Stimulated activated CD8-positive, alpha-beta memory T cell treated with anti-CD3 and anti-CD28 coated beads, Interleukin-4, amount 100 ng/mL, for 48 hours (primary cell): ENCODE results near the gene MUS81.
"Not testable (repeated sequence)": the region's sequence is repeated elsewhere in the genome, so short reads cannot be mapped to it uniquely, and the experiment has no call there.

Experiments used
- DNase-seq: peaks from one replicate; pipeline ENCODE4 v3.0.0-alpha.2; 2020

MUS81 gene, protein sequence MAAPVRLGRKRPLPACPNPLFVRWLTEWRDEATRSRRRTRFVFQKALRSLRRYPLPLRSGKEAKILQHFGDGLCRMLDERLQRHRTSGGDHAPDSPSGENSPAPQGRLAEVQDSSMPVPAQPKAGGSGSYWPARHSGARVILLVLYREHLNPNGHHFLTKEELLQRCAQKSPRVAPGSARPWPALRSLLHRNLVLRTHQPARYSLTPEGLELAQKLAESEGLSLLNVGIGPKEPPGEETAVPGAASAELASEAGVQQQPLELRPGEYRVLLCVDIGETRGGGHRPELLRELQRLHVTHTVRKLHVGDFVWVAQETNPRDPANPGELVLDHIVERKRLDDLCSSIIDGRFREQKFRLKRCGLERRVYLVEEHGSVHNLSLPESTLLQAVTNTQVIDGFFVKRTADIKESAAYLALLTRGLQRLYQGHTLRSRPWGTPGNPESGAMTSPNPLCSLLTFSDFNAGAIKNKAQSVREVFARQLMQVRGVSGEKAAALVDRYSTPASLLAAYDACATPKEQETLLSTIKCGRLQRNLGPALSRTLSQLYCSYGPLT

DNA sequence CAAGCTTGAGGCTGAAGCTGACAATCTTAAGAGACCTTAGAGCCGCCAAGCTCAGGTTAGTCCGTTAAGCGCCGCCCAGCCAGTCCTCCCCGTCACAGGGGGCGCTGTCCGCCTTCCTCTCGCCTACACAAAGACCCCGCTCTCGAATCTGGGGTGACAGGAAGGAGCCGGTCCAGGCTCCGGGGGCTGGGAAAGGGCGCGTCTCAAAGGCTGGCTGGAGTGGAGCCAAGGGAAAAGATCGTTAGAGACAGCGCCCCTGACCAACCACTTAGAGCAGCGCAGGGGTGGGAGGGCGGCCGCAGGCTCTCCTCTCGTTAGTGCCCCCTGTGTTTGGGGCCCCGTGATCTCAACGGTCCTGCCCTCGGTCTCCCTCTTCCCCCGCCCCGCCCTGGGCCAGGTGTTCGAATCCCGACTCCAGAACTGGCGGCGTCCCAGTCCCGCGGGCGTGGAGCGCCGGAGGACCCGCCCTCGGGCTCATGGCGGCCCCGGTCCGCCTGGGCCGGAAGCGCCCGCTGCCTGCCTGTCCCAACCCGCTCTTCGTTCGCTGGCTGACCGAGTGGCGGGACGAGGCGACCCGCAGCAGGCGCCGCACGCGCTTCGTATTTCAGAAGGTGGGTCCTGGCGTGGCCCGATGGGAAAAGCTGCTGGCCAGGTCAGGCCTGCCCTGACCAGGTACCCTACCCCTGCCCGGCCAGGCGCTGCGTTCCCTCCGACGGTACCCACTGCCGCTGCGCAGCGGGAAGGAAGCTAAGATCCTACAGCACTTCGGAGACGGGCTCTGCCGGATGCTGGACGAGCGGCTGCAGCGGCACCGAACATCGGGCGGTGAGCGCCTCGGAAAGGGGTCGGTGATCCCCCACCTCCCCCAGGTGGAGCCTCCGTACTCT lies at the start of gene MUS81:
Gene MUS81 (plus strand): TSS at position 156 of the 887 bp plus-strand sequence. CDS start 321 bp downstream, at position 477.
- DNase-seq = peak; percentile 98

DNA sequence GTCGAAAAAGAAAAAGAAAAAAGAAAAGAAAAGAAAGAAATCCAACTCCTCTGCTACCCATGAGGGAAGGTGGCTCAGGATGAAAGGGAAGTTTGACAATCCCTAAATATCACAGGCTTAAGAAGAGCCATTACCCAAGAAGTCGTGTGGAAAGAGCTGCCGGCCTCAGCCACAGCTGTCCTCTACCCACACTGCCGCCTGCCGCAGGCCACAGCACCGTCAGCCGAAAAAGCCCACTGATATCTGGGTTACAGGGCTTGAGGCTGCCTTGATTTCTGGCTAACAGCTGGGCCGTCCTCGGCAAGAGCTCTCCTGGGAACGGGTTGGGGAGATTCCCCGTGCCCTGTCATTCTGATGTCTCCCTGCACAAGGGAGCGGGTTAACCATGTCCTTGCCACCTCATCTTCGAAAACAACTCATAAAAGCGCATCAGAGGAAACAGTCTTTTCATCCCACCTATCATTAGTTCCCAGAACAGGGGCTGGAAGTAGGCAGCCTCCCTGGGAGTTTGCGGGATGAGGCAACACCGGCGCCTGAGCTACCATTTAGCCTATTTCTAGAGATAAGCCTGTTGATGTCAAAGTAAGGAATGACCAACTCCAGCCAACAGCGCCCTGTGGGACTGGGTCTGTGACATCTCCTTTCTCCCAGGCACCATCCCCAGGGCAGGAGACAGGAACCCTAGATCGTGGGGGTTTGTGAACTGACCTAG lies 48.3 kb upstream of the MUS81 start:
- DNase-seq = no peak

DNA sequence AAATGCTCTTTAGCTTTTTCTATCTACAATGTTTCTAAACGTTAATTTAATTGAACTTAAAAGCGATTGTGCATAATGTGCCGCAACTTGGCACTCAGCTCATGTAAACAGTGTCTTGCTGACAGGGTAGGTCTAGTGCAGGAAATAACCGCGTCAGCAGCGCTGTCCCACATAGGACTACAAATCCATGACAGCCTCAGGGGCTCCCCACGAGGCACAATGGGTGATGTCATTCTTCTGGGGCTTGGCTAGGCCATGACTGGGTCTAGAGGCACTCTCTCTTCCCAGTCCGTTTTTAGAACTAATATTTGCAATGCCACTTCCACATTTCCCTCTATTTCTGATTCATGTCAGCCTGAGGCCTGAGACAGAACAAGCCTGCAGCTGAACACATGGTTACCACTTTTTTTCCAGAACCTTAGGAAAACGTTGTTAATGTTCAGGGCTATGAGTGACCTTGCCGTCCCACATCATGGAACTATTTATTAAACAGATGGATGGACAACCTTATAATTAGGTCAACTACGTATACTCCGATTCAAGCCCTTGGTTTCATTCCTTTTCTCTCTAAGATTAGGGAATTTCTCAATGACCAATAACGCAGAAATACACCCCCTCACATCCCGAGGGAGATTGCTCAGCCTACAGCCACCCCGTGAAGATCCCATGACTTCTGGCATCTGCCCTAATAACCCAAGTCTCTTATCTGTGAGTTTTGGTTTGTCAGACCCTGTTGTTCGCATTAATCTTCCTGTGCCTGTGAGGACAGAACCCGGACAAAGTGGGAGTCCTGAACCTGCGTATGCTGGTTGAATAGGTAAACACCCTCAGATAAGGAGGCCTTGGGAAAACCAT lies 45.9 kb upstream of the MUS81 start:
- no peak for DNase-seq

DNA sequence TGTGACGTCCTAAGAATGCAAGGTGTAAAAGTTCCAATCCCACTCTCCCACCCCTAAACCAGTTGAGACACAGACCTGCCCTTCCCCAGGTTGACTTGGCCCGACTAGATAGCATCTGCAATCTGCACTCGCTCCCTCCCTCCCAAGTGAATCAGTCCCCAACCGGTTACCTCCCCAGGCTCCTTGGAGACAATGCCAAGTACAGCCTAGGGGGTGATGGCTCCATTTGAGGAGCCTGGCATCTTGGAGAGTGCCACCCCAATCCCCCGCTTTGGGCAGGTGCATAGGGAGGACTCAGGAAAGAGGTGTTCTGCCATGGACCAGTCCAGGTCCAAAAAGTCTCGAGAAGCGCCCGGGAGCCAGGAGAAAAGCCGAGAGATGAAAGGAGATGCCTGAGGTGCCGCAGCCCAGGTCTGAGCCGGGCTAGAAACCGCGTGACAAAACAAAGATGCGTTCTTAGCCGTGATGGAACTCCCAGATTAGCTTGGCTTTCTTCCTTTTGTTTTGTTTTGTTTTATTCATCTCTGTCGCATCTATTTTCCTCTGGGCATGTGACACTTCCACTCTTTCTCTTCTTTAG lies 45.2 kb upstream of the MUS81 start:
- no peak for DNase-seq

DNA sequence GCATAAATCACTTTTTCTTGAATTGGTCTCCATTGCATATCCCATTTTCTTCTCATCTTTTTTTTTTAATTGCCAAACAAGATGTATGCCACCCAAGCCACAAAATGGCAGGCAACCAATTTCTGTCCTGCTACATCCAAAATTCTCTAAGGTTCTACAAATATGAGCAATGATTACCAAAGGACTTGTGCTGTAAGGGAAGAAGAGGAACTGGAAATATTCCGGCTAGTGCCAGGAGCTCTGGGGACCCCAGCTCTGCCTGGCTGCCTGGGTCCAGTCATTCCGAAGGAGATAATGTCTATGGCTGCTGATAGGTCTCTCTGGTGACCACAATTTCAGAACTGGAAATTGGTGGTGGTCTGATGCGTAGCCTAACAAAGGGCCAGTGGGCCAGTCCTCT lies 43.5 kb upstream of the MUS81 start:
- no peak for DNase-seq

DNA sequence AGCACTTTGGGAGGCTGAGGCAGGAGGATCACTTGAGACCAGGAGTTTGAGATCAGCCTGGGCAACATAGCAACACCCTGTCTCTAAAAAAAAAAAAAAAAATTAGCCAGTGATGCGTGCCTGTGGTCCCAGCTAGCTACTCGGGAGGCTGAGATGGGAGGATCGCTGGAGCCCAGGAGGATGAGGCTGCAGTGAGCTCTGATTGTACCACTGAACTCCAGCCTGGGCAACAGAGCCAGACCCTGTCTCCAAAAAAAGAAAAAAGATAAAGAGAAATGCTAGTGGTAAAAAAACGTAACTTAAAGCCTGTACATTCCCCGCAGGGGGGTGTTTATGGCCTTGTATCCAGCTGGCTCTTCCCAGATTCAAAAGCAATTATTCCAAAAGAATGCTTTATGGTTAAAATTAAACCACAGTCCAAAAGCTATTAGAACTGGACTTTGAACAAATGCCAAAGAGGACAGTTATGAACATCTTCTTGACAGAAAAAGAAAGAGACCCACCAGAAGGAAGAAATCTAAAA lies 42.9 kb upstream of the MUS81 start:
- no peak for DNase-seq

DNA sequence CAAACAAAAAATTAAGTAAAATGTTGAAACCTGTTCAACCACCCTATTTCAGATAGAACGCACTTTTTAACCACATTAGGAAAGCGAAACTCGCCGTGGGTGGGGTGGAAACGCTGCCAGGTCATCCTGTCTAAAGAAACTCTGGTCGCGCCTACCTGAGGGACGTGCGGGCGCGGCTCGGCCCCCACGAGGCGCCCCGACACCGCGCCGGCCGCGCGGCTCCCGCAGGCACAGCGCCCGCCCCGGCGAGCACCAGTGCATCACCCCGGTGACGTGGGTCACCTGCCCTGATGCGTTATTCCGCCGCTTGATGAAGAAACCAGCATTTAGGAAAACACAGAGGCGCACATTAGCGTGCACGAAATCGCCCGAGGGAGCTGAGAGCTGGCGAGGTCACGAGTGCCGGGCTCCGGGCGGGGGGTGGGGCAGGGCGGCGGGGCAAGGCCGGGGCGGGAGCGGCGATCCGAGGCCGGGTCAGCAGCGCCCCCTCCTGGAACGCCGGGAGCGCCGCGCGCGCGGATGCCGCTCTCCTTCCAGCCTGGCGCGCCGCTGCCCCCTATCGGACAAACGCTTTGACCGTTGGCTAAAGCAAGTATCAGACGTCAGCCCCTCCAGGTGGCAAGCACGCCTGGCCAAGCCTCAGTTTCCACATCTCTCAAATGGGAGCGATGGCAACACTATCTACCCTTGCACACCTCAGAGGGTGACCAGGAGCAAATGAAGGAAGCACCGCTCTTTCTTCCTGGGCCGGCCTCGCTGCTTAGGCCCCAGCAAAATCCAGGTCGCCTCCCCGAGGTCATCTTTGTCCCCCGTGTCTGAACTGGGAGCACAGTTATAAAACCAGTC lies 42.2 kb upstream of the MUS81 start:
- DNase-seq = peak; percentile 100

DNA sequence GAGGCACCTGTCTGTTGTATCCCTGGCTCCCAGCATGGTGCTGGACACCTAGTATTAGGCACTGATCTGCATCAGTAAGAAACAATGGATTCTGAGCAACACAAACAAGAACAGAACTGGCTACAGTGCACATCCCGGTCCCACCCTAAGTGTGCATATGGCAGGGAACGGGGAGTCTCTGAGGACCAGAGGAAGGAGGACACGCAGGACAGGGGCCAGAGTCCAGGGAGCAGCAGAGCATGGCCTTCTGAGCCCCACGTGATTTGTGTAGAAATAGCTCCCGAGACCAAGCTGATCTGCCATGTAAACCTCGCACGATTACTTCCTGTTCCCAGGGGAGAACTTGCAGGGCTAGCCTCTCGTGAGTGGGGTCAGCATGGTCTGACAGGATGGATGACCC lies 39.1 kb upstream of the MUS81 start:
- no peak for DNase-seq

DNA sequence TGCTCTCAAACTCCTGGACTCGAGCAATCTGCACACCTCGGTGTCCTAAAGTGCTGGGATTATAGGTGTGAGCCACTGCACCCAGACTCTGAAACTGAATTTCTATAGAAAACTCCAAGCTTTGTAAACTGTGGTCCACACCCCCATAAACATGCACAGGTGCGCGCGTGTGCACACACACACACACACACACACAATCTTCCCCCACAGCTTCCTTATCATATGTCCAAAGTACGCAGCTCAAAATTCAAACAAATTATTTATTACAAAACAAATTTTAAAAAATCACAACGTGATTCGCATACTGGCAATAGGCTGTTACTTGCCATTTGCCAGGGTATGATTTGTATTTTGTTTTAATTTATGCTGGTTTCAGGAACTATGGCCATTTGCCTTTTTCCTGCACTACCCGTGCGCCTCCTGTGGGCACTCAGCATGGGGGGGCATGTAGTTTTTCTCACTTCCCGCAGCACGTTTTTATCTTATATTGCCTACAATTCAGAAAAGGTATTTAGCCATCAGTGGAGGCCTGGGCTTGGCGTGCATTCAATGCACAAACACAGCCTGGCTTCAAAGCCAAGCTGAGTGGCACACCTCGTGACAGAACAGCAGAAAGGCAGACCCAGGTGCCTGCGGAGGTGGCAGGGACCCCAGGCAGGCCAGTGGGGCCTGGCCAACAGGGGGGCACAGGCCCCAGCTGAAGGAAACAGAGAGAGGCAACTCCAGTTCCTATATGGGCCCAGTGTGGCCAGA lies 37.3 kb upstream of the MUS81 start:
- DNase-seq = no peak

DNA sequence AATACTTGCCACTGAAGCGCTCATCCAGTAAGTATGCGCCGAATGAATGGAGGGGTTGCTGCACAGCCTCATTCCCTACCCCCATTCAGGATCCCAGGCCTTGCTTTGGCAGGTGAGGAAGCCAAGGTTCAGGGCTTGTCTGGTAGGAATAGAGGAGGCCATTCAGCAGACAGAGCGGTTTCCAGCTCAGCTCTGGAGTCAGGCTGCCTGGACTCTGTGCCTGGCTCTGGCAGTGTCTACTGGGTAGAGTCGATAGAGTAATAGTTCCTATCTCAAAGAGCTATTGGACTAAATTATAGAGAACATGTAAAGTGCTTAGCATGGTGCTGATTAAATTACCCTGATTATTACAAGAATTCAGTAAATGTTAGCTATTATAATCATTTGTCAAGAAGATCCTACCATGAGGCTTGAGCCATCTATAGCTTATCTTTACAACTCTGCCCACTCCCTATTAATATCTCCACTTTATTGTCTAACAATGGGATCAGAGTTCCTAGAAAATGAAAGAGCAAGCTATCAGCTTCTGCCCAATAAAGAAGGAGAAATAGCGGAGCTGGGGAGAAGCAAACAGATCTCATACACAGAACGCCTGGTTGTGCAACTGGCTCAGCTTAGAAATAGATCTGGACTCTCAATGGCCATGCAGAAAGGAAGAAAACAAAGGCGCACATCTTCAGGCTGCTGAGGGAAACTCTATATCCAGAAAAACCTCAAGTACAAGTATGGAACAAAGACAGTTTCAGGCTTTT lies 33.1 kb upstream of the MUS81 start:
- DNase-seq = no peak

DNA sequence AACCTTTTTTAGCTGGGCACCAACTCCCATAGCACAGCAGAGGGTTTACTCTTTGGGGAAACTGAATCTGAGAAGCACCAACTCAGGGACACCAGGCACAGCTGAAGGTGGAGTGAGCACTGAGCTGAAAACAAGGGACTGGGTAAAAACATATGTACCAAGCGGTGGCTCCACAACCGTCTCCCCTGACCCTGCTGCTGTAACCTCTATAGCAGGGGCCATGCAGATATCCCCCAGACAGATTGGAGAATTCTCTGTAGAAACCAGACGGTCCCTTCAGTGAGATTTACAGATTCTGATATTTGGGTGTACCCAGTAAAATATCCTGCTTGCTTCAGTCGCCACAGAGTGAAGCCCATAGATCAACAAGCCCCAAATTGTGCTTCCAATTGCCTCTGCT lies 30.8 kb upstream of the MUS81 start:
- DNase-seq = no peak

DNA sequence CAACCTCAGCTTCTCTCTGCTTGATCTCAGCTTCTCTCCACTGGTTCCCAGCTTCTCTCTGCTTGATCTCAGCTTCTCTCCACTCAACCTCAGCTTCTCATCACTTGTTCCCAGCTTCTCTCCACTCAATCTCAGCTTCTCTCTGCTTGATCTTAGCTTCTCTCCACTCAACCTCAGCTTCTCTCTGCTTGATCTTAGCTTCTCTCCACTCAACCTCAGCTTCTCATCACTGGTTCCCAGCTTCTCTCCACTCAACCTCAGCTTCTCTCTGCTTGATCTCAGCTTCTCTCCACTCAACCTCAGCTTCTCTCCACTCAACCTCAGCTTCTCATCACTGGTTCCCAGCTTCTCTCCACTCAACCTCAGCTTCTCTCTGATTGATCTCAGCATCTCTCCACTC lies 28.0 kb upstream of the MUS81 start:
- not testable (repeated sequence) for DNase-seq

DNA sequence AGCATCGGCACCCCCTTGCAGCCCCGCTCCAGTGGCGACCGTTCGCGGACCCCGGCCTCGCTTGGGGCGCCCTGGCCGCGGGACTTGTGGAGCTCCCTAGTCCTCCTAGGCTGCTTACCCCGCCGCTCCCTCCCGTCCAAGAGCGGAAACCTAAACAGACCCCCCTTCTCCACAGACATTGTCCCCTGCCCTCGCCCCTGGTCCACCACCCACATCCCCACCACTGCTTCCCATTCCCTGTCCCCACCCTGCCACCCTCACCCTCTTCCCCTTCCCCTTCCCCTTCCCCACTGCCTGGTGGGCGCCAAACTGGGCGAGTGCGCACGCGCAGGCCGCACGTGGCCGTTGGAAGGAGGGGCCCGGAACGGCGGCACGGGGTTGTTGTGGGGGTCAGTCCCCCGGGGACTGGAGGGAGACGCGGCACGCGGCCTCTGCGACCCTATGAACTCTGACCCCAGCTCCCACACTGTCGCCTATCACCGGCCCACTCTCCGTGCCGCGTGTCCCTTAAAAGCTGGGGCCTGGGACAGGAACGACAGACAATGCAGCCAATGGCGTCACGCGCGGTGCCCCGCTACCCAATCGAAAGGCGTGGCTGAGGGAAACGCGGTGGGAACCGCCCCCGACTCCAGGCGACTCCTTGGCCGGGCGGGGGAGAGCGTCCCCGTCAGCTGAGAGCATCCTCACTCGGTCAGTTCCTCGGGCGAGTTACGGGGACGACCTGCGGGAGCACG lies 26.8 kb upstream of the MUS81 start, which contains the start of gene SNX32:
Gene SNX32 (plus strand): TSS at position 667 of the 734 bp plus-strand sequence. CDS start 103 bp downstream, outside the sequence.
- DNase-seq = peak; percentile 97

DNA sequence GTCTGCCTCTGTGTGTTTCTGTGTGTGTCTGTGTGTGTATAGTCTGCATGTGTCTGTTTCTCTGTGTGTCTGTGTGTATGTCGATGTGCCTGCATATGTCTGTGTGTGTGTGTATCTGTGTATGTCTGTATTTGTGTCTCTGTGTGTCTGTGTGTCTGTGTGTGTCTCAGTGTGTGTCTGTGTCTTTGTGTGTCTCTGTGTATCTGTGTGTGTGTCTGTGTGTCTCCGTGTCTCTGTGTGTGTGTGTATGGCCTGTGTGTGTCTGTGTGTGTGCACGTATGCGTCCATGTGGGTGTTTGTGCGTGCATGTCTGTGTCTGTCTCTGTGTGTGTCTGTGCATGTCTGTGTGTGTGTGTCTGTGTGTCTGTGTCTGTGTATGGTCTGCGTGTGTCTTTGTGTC lies 26.0 kb upstream of the MUS81 start:
- DNase-seq = no peak

DNA sequence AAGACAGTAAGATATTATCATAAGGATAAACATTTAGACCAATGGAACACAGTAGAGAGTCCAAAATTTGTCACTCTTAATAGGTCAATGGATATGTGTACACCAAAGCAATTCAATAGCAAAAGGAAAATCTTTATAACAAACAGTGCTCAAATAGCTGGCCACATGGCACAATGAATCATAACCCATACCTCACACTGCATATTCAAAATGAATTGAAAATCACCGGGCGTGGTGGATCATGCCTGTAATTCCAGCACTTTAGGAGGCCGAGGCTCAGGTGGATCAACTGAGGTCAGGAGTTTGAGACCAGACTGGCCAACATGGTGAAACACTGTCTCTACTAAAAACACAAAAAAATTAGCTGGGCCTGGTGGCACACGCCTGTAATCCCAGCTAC lies 18.1 kb upstream of the MUS81 start:
- no peak for DNase-seq

DNA sequence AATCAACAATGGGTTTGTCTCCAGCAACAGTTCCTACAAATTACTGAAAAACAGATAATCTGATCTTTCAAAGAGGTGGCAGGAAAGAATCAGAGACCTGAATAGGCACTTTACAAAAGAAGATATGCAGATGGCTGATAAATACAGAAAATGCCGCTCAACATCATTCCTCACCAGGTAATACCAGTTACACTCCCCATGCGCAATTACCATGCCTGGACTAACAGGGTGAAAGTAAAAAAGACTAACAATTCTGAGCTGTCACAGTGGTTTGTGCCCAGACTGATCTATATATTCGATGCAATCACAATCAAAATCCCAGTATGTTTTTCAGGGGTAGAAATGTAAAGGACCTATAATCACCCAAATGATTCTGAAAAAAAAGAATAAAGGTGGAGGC lies 16.4 kb upstream of the MUS81 start:
- DNase-seq = no peak

DNA sequence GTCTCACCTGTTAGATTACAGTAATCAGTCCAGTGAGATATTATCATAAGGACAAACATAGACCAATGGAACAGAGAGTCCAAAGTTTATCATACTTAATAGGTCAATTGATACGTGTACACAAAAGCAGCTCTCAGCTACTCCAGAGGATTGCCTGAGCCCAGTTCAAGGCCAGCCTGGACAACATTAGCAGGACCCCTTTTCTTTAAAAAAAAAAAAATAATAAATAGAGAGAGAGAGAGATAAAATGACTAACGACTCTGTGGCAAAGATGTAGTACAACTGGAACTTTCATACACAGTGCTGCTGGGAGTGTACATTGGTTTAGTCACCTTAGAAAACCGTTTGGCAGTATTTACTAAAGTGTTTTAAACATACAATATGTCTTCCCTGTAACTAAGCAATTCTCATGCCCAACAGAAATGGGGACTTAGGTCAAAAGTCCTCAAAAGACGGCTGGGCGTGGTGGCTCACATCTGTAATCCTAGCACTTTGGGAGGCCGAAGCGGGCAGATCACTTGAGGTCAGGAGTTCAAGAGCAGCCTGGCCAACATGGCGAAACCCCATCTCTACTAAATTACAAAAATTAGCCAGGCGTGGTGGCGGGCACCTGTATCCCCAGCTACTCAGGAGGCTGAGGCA lies 15.9 kb upstream of the MUS81 start:
- no peak for DNase-seq

DNA sequence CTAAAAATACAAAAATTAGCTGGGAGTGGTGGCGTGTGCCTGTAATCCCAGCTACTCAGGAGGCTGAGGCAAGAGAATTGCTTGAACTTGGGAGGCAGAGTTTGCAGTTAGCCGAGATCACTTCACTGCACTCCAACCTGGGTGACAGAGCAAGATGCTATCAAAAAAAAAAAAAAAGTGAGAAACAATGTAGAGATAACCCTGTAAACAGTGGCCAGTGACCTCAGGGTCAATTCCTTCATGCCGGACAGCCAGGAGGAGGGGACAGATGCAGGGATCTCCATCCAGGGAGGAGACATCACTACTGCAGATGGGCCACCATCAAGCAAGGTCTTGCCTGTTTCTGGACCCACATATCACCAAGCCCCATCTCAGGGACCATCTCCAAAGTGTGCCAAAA lies 12.5 kb upstream of the MUS81 start:
- DNase-seq = no peak
